Esophagus muscularis mucosa (tissue), 4 donors: ENCODE results near the gene TKT. TPM values are rescaled to one million over a fixed set of nuclear protein-coding genes. Genes with fewer than 3 reads are reported as not detected.

Experiments used
- DNase-seq: peaks from one replicate; pipeline ENCODE4 v3.0.0-alpha.2; 2017; ENCODE audit errors: extremely low spot score
- H3K27ac ChIP-seq, 4 donors: fragments of 200-600 bp; sonication (generic); replicated peaks in 1 of 4; 1 replicate in 3 of 4; 2 replicates in 1 of 4; pipeline ENCODE4 v1.5.1; 2016 to 2019; ENCODE audit warnings: mild to moderate bottlenecking in 1 of 4
- H3K27me3 ChIP-seq, 4 donors: fragments of 200-600 bp; sonication (generic); one replicate each; pipeline versions ENCODE4 v1.5.1 to v1.6.0; 2016 to 2019
- H3K36me3 ChIP-seq, 4 donors: fragments of 200-600 bp; sonication (generic); one replicate each; pipeline ENCODE4 v1.5.1; 2016 to 2019
- H3K4me1 ChIP-seq, 4 donors: fragments of 200-600 bp; sonication (generic); one replicate each; pipeline ENCODE4 v1.5.1; 2016 to 2019
- H3K4me3 ChIP-seq, 4 donors: fragments of 200-600 bp; sonication (generic); 1 replicate in 2 of 4; 2 replicates in 2 of 4; pipeline ENCODE4 v1.5.1; 2016 to 2019; ENCODE audit warnings: mild to moderate bottlenecking in 4 of 4, moderate library complexity in 1 of 4
- H3K9me3 ChIP-seq, 4 donors: fragments of 200-600 bp; sonication (generic); 1 replicate in 3 of 4; 2 replicates in 1 of 4; pipeline ENCODE4 v1.5.1; 2016 to 2019
- EP300 ChIP-seq: sonication (generic); formaldehyde crosslinking; IDR thresholded peaks from one replicate; pipeline ENCODE4 v1.6.1; 2017; ENCODE audit warnings: antibody characterized with exemption
- POLR2A ChIP-seq: fragments of 450-650 bp; IDR thresholded peaks from one replicate; pipeline ENCODE4 v1.6.1; 2017; ENCODE audit warnings: antibody characterized with exemption, moderate library complexity, mild to moderate bottlenecking, low read depth
- POLR2AphosphoS5 ChIP-seq, 2 donors: sonication (generic); formaldehyde crosslinking; IDR thresholded peaks; one replicate each; pipeline ENCODE4 v1.6.1; 2017; ENCODE audit warnings: antibody characterized with exemption in 2 of 2
- WGBS: methylation state at CpG from one replicate; pipeline ENCODE4 v1.1.5; 2018; 5-methylcytosine and 5-hydroxymethylcytosine counted together
- intact Hi-C: fragments of 100-400 bp; cut with DNase I; formaldehyde crosslinking; loops from one replicate; pipeline ENCODE4 v1.15.1; 2023
- total RNA-seq, 4 donors: library from RNA; depleted of rRNA; stranded (reverse); fragments of >200 nt; gene quantifications; one replicate each; pipeline versions ENCODE4 v1.1.0 to v1.2.1, GENCODE V29; 2016
- TF ChIP-seq, protein P1 (sequence below), 3 experiments: fragments of 200-600 bp in 2 of 3; fragments of 450-650 bp in 1 of 3; sonication (generic) in 2 of 3; IDR thresholded peaks; one replicate each; pipeline ENCODE4 v1.5.1; 2017 to 2019; ENCODE audit warnings: antibody characterized with exemption in 3 of 3, mild to moderate bottlenecking in 2 of 3, moderate library complexity in 1 of 3

Gene TKT
- total RNA-seq, 4 donors from 2014 or later, result 295 to 524 (median 378) TPM

DNA sequence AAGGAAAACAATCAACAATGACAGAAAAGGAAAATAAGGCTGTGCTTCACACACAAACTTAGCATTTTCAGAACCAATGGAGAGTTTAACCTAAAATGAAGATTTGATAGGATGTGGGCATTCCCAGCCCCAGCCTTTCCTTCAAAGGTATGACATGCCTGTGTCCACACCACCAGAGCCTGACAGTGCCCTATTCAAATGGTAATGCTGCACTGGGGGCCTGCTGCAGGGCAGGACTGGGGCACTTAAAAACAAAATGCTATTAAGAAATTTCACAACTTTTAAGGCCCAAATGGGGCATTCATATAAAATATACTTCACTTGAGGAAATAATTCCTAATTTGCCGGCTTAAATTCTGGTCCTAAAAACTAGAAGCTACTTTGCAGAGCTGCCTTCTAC, 30.9 kb upstream of the TKT start:
- no peak for DNase-seq
- 60% methylated on average over 1 of the region's 1 CpG for WGBS
- intact Hi-C loops, result no loop called here
- Histone ChIP-seq H3K27me3 (no peaks in the 10 kb centered on the region), H3K36me3 (peaks cover 0 to 74% (median 32%) of the 10 kb centered on the region in 4 donors), H3K4me1 (peaks cover 6 to 54% (median 45%) of the 10 kb centered on the region in 4 donors), H3K27ac (peak overlapping the region; percentile 70 to 81 (median 76)), H3K9me3 (no peaks in the 10 kb centered on the region), H3K4me3 (no peak overlapping the region)
- TF ChIP-seq EP300, result no peak
- TF ChIP-seq, protein P1, sequence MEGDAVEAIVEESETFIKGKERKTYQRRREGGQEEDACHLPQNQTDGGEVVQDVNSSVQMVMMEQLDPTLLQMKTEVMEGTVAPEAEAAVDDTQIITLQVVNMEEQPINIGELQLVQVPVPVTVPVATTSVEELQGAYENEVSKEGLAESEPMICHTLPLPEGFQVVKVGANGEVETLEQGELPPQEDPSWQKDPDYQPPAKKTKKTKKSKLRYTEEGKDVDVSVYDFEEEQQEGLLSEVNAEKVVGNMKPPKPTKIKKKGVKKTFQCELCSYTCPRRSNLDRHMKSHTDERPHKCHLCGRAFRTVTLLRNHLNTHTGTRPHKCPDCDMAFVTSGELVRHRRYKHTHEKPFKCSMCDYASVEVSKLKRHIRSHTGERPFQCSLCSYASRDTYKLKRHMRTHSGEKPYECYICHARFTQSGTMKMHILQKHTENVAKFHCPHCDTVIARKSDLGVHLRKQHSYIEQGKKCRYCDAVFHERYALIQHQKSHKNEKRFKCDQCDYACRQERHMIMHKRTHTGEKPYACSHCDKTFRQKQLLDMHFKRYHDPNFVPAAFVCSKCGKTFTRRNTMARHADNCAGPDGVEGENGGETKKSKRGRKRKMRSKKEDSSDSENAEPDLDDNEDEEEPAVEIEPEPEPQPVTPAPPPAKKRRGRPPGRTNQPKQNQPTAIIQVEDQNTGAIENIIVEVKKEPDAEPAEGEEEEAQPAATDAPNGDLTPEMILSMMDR (IDR thresholded peaks at IDR 0.05), result no peak
- TF ChIP-seq POLR2AphosphoS5 (IDR thresholded peaks at IDR 0.05), result no peak
- TF ChIP-seq POLR2A, result no peak

DNA sequence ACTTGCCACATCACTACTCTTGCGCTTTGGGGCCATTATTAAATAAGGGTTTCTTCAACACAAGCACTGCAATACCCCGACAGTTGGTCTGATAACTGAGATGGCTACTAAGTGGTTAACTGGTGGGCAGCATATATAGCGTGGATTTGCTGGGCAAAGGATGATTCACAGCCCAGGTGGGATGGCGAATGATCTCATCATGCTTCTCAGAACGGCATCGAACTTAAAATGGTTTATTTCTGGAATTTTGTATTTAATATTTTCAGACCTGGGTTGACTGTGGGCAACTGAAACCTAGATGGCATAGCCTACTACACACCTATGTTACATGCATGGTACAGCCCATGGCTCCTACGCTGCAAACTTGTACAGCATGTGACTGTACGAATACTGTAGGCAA, 26.8 kb upstream of the TKT start:
- H3K9me3 ChIP-seq, result no peaks in the 10 kb centered on the region
- DNase-seq, result no peak
- no peak overlapping the region for H3K27ac ChIP-seq
- intact Hi-C loops, result no loop called here
- peaks cover 2 to 30% (median 27%) of the 10 kb centered on the region in 4 donors for H3K4me1 ChIP-seq
- peaks cover 0 to 40% (median 21%) of the 10 kb centered on the region in 4 donors for H3K36me3 ChIP-seq
- H3K4me3 ChIP-seq, result no peak overlapping the region
- 94% methylated on average over 8 of the region's 8 CpGs for WGBS
- H3K27me3 ChIP-seq, result no peaks in the 10 kb centered on the region
- TF ChIP-seq, protein P1 (IDR thresholded peaks at IDR 0.05), result no peak
- TF ChIP-seq POLR2A (no peak), EP300 (no peak), POLR2AphosphoS5 (IDR thresholded peaks at IDR 0.05) (no peak)

DNA sequence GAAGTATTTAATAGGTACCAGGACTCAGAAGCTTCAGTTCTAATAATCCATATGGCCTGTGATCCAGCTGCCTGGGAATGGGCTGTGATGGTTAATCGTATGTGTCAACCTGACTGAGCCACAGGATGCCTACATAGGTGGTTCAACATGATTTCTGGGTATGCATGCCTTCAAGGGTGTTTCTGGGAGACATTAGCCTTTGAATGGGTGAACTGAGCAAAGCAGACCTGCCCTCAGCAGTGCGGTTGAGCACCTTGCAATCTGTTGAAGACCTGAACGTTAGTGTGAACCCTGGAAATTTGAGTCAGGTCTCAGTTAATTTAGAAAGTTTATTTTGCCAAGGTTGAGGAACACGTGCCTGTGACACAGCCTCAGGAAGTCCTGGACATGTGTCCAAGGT, 22.8 kb upstream of the TKT start:
- Histone ChIP-seq H3K27me3 (no peaks in the 10 kb centered on the region), H3K9me3 (no peaks in the 10 kb centered on the region), H3K27ac (no peak overlapping the region), H3K4me1 (no peaks in the 10 kb centered on the region), H3K36me3 (peaks cover 0 to 10% (median 4%) of the 10 kb centered on the region in 4 donors), H3K4me3 (no peak overlapping the region)
- WGBS, result 91% methylated on average over 4 of the region's 4 CpGs
- intact Hi-C loops, result no loop called here
- TF ChIP-seq, protein P1 (IDR thresholded peaks at IDR 0.05), result no peak
- no peak for TF ChIP-seq POLR2AphosphoS5 (IDR thresholded peaks at IDR 0.05)
- TF ChIP-seq EP300, result no peak
- TF ChIP-seq POLR2A, result no peak
- no peak for DNase-seq

DNA sequence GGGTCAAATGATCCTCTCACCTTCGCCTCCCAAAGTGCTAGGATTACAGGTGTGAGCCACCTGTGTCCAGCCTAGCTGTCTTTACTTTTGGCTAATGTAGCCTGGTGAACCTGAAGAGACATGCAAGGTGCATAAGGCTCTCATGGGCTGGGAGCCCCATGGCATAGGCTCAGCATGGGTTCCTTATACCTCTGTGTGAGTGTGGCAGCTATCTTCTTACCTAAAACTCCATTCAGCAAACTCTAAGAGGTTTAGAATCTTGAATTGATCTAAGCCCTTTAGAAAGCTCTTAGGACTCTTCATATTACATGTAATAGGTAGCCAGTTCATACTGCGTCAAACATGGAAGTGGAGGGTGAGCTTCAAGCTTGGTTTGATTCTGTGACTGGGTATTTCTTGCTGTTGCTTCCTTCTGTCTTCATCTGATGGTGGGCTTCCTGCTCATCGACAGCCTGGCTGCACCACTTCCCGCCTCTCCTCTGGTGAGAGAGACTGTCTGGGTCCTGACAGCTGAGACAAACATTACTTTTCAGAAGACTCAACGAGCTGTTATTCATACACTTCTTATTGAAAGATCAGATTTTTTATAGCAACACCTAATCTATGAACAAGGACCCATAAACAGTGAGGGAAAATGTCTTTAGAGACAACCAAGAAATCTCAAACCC, 19.2 kb upstream of the TKT start:
- no peak for TF ChIP-seq POLR2AphosphoS5 (IDR thresholded peaks at IDR 0.05)
- no peak for TF ChIP-seq EP300
- TF ChIP-seq, protein P1 (IDR thresholded peaks at IDR 0.05), result no peak
- no peak for TF ChIP-seq POLR2A
- no peak overlapping the region for H3K27ac ChIP-seq
- H3K4me1 ChIP-seq, result peaks cover 11 to 19% (median 15%) of the 10 kb centered on the region in 4 donors
- H3K27me3 ChIP-seq, result no peaks in the 10 kb centered on the region
- intact Hi-C loops, result no loop called here
- no peaks in the 10 kb centered on the region for H3K9me3 ChIP-seq
- no peak overlapping the region for H3K4me3 ChIP-seq
- DNase-seq, result no peak
- no peaks in the 10 kb centered on the region for H3K36me3 ChIP-seq
- 54% methylated on average over 5 of the region's 5 CpGs for WGBS
